Measurements from ENCODE around the gene CDC42BPA. TPM values are rescaled to one million over a fixed set of nuclear protein-coding genes. Genes with fewer than 3 reads are reported as not detected.
"Not testable (repeated sequence)": the region's sequence is repeated elsewhere in the genome, so short reads cannot be mapped to it uniquely, and the experiment has no call there.

Gene CDC42BPA
- polyA plus RNA-seq, 1 of the 3 experiments (the other 2 are of a cell fraction): 6.8 TPM

DNA sequence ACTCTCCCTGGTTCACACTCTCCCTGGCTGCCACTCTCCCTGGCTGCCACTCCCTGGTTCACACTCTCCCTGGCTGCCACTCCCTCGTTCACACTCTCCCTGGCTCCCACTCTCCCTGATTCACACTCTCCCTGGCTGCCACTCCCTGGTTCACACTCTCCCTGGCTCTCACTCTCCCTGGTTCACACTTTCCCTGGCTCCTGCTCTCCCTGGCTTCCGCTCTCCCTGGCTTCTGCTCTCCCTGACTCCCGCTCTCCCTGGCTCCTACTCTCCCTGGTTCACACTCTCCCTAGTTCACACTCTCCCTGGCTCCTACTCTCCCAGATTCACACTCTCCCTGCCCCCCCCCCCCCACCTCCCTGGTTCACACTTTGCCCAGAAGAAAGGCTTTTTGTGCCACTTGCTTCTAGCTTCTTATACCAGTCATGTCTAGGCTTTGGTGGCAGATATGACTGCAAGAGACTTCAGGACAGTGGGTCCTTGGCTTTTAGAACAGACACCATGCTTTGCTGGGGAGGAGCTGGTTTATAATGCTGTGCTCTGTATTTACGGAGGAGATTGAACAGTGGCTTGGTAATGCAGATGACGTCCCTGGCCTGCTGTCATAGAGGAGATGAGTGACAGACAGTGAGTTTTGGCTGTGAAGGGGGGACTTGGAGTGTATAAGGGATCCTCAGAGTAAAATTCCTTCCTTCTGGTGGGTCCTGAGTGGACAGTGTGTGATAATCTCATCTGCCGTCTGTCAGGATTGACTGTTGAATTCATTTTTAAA lies 361.2 kb downstream of the CDC42BPA start:
- no peak overlapping the region for H3K4me2 ChIP-seq
- no peaks in the 10 kb centered on the region for H3K27me3 ChIP-seq (ENCODE audit: insufficient read depth)
- POLR2A ChIA-PET: no interaction called here
- TF ChIP-seq GATA2 (CRISPR knock-in tag; IDR thresholded peaks at IDR 0.05) (no peak), NFIC (IDR thresholded peaks at IDR 0.05; ENCODE audit: borderline replicate concordance) (no peak), TAF1 (IDR thresholded peaks at IDR 0.05; ENCODE audit: borderline replicate concordance, low read depth, low read length) (no peak), RCOR1 (IDR thresholded peaks at IDR 0.05; ENCODE audit: low read length) (no peak), RFX5 (IDR thresholded peaks at IDR 0.05; ENCODE audit: low read length) (no peak)
- no peak overlapping the region for H3K9ac ChIP-seq
- no peak for DNase-seq
- no peak overlapping the region for H3K27ac ChIP-seq (ENCODE audit: low read depth in 2 of 2, low read length in 1 of 2)
- no peak overlapping the region for H2AFZ ChIP-seq (ENCODE audit: low read depth)
- no peaks in the 10 kb centered on the region for H3K9me2 ChIP-seq
- H4K20me1 ChIP-seq (ENCODE audit: insufficient read depth): no peaks in the 10 kb centered on the region
- no peaks in the 10 kb centered on the region for H3K4me1 ChIP-seq (ENCODE audit: control insufficient read depth in 1 of 2, insufficient read depth in 2 of 2, low read depth in 1 of 2, low read length in 1 of 2)
- H3K79me2 ChIP-seq (ENCODE audit: insufficient read depth): no peaks in the 10 kb centered on the region
- no peaks in the 10 kb centered on the region for H3F3A ChIP-seq (replicated peaks; ENCODE audit: insufficient read depth)
- H3K9me3 ChIP-seq: no peaks in the 10 kb centered on the region
- no peak overlapping the region for H3K4me3 ChIP-seq (ENCODE audit: low read depth in 2 of 2, low read length in 1 of 2)
- H3K36me3 ChIP-seq (replicated peaks in 1 of 2; ENCODE audit: control insufficient read depth in 1 of 2, insufficient read depth in 2 of 2, low read length in 1 of 2): no peaks in the 10 kb centered on the region
- CTCF ChIA-PET: no interaction called here
- WGBS (ENCODE audit: low lambda C conversion rate): 68% methylated on average over 6 of the region's 6 CpGs

- POLR2A ChIA-PET: not testable (repeated sequence)
Observed at GRCh38 chr1:226955857-226956256, 362.4 kb downstream of the CDC42BPA start.

DNA sequence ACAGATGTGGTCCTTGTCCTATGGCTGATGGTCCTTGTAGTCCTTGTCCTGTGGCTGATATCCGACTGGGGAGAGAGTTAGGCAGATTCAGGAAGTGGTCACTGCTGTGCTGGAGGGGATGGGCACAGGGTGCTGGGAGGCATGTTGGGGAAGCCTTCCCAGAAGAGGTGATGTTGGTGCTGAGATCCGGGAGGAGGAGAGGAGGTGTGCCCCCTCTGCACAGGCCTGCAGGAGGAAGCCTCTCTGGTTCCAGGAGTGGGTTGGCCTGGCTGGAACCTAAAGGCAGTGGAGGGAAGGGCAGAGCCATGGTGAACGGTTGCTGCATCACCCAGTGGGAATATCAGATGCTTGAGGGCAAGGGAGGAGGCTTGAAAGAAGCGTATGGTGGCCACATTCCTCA lies 363.5 kb downstream of the CDC42BPA start:
- Histone ChIP-seq H3K36me3 (replicated peaks in 1 of 2; ENCODE audit: control insufficient read depth in 1 of 2, insufficient read depth in 2 of 2, low read length in 1 of 2) (no peaks in the 10 kb centered on the region), H4K20me1 (ENCODE audit: insufficient read depth) (no peaks in the 10 kb centered on the region), H3F3A (replicated peaks; ENCODE audit: insufficient read depth) (no peaks in the 10 kb centered on the region), H3K4me1 (ENCODE audit: control insufficient read depth in 1 of 2, insufficient read depth in 2 of 2, low read depth in 1 of 2, low read length in 1 of 2) (peaks cover 0 to 4% of the 10 kb centered on the region in 2 experiments; a peak in 1 of 4 replicates), H3K9ac (no peak overlapping the region), H3K27me3 (ENCODE audit: insufficient read depth) (no peaks in the 10 kb centered on the region), H3K9me2 (no peaks in the 10 kb centered on the region), H3K4me3 (ENCODE audit: low read depth in 2 of 2, low read length in 1 of 2) (no peak overlapping the region), H2AFZ (ENCODE audit: low read depth) (no peak overlapping the region), H3K27ac (ENCODE audit: low read depth in 2 of 2, low read length in 1 of 2) (no peak overlapping the region), H3K9me3 (no peaks in the 10 kb centered on the region), H3K79me2 (ENCODE audit: insufficient read depth) (no peaks in the 10 kb centered on the region), H3K4me2 (no peak overlapping the region)
- no peak for DNase-seq
- POLR2A ChIA-PET: no interaction called here
- CTCF ChIA-PET: no interaction called here
- no peak for TF ChIP-seq TCF12 (IDR thresholded peaks at IDR 0.05)
- no peak for TF ChIP-seq CHD2 (IDR thresholded peaks at IDR 0.05; ENCODE audit: low read length, partially characterized antibody)
- TF ChIP-seq, protein P1, sequence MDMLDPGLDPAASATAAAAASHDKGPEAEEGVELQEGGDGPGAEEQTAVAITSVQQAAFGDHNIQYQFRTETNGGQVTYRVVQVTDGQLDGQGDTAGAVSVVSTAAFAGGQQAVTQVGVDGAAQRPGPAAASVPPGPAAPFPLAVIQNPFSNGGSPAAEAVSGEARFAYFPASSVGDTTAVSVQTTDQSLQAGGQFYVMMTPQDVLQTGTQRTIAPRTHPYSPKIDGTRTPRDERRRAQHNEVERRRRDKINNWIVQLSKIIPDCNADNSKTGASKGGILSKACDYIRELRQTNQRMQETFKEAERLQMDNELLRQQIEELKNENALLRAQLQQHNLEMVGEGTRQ (IDR thresholded peaks at IDR 0.05; ENCODE audit: borderline replicate concordance, low read depth, low read length): no peak
- TF ChIP-seq CTCF (IDR thresholded peaks at IDR 0.05): no peak
- no peak for TF ChIP-seq RAD21 (IDR thresholded peaks at IDR 0.05; ENCODE audit: low read length)
- TF ChIP-seq JUND (IDR thresholded peaks at IDR 0.05): no peak
- TF ChIP-seq GATA2 (CRISPR knock-in tag; IDR thresholded peaks at IDR 0.05): no peak
- no peak for TF ChIP-seq USF1 (IDR thresholded peaks at IDR 0.05; ENCODE audit: borderline replicate concordance, low read depth)
- TF ChIP-seq, protein P2, sequence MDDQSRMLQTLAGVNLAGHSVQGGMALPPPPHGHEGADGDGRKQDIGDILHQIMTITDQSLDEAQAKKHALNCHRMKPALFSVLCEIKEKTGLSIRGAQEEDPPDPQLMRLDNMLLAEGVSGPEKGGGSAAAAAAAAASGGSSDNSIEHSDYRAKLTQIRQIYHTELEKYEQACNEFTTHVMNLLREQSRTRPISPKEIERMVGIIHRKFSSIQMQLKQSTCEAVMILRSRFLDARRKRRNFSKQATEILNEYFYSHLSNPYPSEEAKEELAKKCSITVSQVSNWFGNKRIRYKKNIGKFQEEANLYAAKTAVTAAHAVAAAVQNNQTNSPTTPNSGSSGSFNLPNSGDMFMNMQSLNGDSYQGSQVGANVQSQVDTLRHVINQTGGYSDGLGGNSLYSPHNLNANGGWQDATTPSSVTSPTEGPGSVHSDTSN (IDR thresholded peaks at IDR 0.05): no peak
- TF ChIP-seq SIN3A (IDR thresholded peaks at IDR 0.05; ENCODE audit: borderline replicate concordance, low read depth, low read length): no peak
- TF ChIP-seq POLR2AphosphoS5 (IDR thresholded peaks at IDR 0.05; ENCODE audit: low read depth, low read length): no peak
- no peak for TF ChIP-seq TEAD4 (IDR thresholded peaks at IDR 0.05; ENCODE audit: borderline replicate concordance, insufficient read depth)
- WGBS (ENCODE audit: low lambda C conversion rate): 81% methylated on average over 4 of the region's 4 CpGs

More at GRCh38 chr1:226955857-226956256, 362.4 kb downstream of the CDC42BPA start:
- H4K20me1 ChIP-seq (ENCODE audit: insufficient read depth); H3K4me1 ChIP-seq (ENCODE audit: control insufficient read depth in 1 of 2, insufficient read depth in 2 of 2, low read depth in 1 of 2, low read length in 1 of 2); H3F3A ChIP-seq (replicated peaks; ENCODE audit: insufficient read depth); H2AFZ ChIP-seq (ENCODE audit: low read depth); H3K79me2 ChIP-seq (ENCODE audit: insufficient read depth); H3K27me3 ChIP-seq (ENCODE audit: insufficient read depth); H3K4me2 ChIP-seq; H3K9ac ChIP-seq; H3K4me3 ChIP-seq (ENCODE audit: low read depth in 2 of 2, low read length in 1 of 2); H3K36me3 ChIP-seq (replicated peaks in 1 of 2; ENCODE audit: control insufficient read depth in 1 of 2, insufficient read depth in 2 of 2, low read length in 1 of 2); H3K9me2 ChIP-seq; DNase-seq; H3K9me3 ChIP-seq; H3K27ac ChIP-seq (ENCODE audit: low read depth in 2 of 2, low read length in 1 of 2); CTCF ChIA-PET: not testable (repeated sequence)
- WGBS (ENCODE audit: low lambda C conversion rate): 91% methylated on average over 2 of the region's 2 CpGs
